Spleen (tissue), 11 donors: ENCODE data around the gene DCST1. TPM values are rescaled to one million over a fixed set of nuclear protein-coding genes. Genes with fewer than 3 reads are reported as not detected.

Experiments
- DNase-seq: peaks from one replicate; pipeline ENCODE4 v3.0.0-alpha.2; 2020
- H3K27ac ChIP-seq, 8 donors: fragments of 200-600 bp; sonication (generic) in 7 of 8; 1 replicate in 4 of 8; 2 replicates in 4 of 8; pipeline versions ENCODE4 v1.5.0 to v1.8.0; 2016 to 2021; ENCODE audit warnings: inconsistent platforms in 4 of 8, mild to moderate bottlenecking in 4 of 8, moderate library complexity in 1 of 8
- H3K27me3 ChIP-seq, 7 donors: fragments of 200-600 bp; sonication (generic) in 6 of 7; replicated peaks in 1 of 7; 1 replicate in 4 of 7; 2 replicates in 3 of 7; pipeline versions ENCODE4 v1.5.0 to v1.8.0; 2016 to 2021; ENCODE audit warnings: inconsistent platforms in 3 of 7, mild to moderate bottlenecking in 1 of 7
- H3K36me3 ChIP-seq, 6 donors: fragments of 200-600 bp; sonication (generic) in 5 of 6; 1 replicate in 4 of 6; 2 replicates in 2 of 6; pipeline versions ENCODE4 v1.5.0 to v1.8.0; 2016 to 2021; ENCODE audit warnings: inconsistent platforms in 2 of 6
- H3K4me1 ChIP-seq, 6 donors: fragments of 200-600 bp; sonication (generic) in 5 of 6; 1 replicate in 3 of 6; 2 replicates in 3 of 6; pipeline versions ENCODE4 v1.5.0 to v1.8.0; 2016 to 2021; ENCODE audit warnings: inconsistent platforms in 3 of 6
- H3K4me3 ChIP-seq, 8 donors: fragments of 200-600 bp; sonication (generic) in 7 of 8; 1 replicate in 4 of 8; 2 replicates in 4 of 8; pipeline versions ENCODE4 v1.5.0 to v1.8.0; 2016 to 2021; ENCODE audit warnings: inconsistent platforms in 4 of 8, mild to moderate bottlenecking in 4 of 8, moderate library complexity in 2 of 8
- H3K9me3 ChIP-seq, 8 donors: fragments of 200-600 bp; sonication (generic) in 7 of 8; 1 replicate in 4 of 8; 2 replicates in 4 of 8; pipeline versions ENCODE4 v1.5.0 to v1.8.0; 2016 to 2021; ENCODE audit warnings: inconsistent platforms in 4 of 8
- POLR2A ChIP-seq, 3 donors: fragments of 450-650 bp; IDR thresholded peaks; one replicate each; pipeline ENCODE4 v1.5.1; 2017; ENCODE audit warnings: antibody characterized with exemption in 3 of 3, mild to moderate bottlenecking in 1 of 3
- POLR2AphosphoS5 ChIP-seq, 3 donors: sonication (generic); formaldehyde crosslinking; IDR thresholded peaks; one replicate each; pipeline ENCODE4 v1.5.1; 2017; ENCODE audit warnings: antibody characterized with exemption in 3 of 3
- WGBS, 5 donors: extraction: QIAGEN DNeasy Blood & Tissue Kit in 3 of 5; methylation state at CpG; one replicate each; pipeline versions ENCODE4 v1.1.5 to v1.1.7; 2013 to 2018; 5-methylcytosine and 5-hydroxymethylcytosine counted together
- intact Hi-C: fragments of 100-400 bp; cut with DNase I; formaldehyde crosslinking; loops from one replicate; pipeline ENCODE4 v1.15.0; 2023; ENCODE audit warnings: low total_unique reads
- polyA plus RNA-seq, 3 donors: library from polyadenylated mRNA; stranded (reverse); fragments of 200-250 nt; gene quantifications; one replicate each; pipeline ENCODE4 v1.2.1, GENCODE V29; 2013
- total RNA-seq, 7 donors: library from RNA; depleted of rRNA in 3 of 7; stranded (reverse); fragments of >200 nt in 3 of 7; fragmentation: NEBNext Ultra II Directional in 4 of 7; extraction: Animal tissue kit (Norgen Biotek cat#: 25700) in 4 of 7; gene quantifications; one replicate each; pipeline versions ENCODE4 v1.1.0 to v1.2.1, GENCODE V29; 2016 to 2021
- TF ChIP-seq, protein P1 (sequence below), 11 experiments: fragments of 200-600 bp in 7 of 11; fragments of 450-650 bp in 4 of 11; sonication (generic) in 4 of 11; IDR thresholded peaks in 8 of 11; conservative IDR thresholded peaks in 3 of 11; 1 replicate in 7 of 11; 2 replicates in 4 of 11; pipeline versions ENCODE4 v1.4.0 to v1.8.0; 2016 to 2021; ENCODE audit warnings: antibody characterized with exemption in 11 of 11, inconsistent platforms in 4 of 11, mild to moderate bottlenecking in 1 of 11
- donor health status: healthy with polysubstance abuse.
- donor health status: DM: no; HTN: no; CAD: no; lungs with moderate emphysema.
- donor health status: DM: no; HTN: no; CAD: no.
- donor health status: Bipolar disorder and iron deficiency.
- donor health status: healthy.
- donor health status: DM: no; HTN: no; CAD: no.
- donor health status: DM: yes; HTN: yes; CAD: no.

DCST1 gene
- total and polyA plus RNA-seq, 10 donors: not detected

- TF ChIP-seq POLR2AphosphoS5 (IDR thresholded peaks at IDR 0.05) (no peak), POLR2A (IDR thresholded peaks at IDR 0.05) (no peak)
- TF ChIP-seq, protein P1, sequence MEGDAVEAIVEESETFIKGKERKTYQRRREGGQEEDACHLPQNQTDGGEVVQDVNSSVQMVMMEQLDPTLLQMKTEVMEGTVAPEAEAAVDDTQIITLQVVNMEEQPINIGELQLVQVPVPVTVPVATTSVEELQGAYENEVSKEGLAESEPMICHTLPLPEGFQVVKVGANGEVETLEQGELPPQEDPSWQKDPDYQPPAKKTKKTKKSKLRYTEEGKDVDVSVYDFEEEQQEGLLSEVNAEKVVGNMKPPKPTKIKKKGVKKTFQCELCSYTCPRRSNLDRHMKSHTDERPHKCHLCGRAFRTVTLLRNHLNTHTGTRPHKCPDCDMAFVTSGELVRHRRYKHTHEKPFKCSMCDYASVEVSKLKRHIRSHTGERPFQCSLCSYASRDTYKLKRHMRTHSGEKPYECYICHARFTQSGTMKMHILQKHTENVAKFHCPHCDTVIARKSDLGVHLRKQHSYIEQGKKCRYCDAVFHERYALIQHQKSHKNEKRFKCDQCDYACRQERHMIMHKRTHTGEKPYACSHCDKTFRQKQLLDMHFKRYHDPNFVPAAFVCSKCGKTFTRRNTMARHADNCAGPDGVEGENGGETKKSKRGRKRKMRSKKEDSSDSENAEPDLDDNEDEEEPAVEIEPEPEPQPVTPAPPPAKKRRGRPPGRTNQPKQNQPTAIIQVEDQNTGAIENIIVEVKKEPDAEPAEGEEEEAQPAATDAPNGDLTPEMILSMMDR (IDR thresholded peaks at IDR 0.05 in 8 of 11, conservative IDR thresholded peaks at IDR 0.05 in 3 of 11): no peak
- peaks cover 16 to 72% (median 31%) of the 10 kb centered on the region in 6 donors for H3K4me1 ChIP-seq
- H3K36me3 ChIP-seq: peaks cover 0 to 3% (median 0%) of the 10 kb centered on the region in 6 donors
- 73 to 86% (median 77%) methylated on average over 16 of the region's 16 CpGs for WGBS, 5 donors
- H3K9me3 ChIP-seq: no peaks in the 10 kb centered on the region
- no peak overlapping the region for H3K4me3 ChIP-seq
- H3K27ac ChIP-seq: no peak overlapping the region
- intact Hi-C loops: no loop called here
- no peaks in the 10 kb centered on the region for H3K27me3 ChIP-seq
- peak; percentile 71 for DNase-seq
Measured at GRCh38 chr1:154998201-154998780, 35.3 kb upstream of the DCST1 start.

- peak; percentile 90 for DNase-seq
- peak overlapping the region in 7 of 8 donors; percentile 89 to 99 (median 95) for H3K27ac ChIP-seq
- no peaks in the 10 kb centered on the region for H3K9me3 ChIP-seq
- intact Hi-C loops: no loop called here
- no peaks in the 10 kb centered on the region for H3K27me3 ChIP-seq
- no peak for TF ChIP-seq POLR2A (IDR thresholded peaks at IDR 0.05)
- TF ChIP-seq, protein P1 (IDR thresholded peaks at IDR 0.05 in 8 of 11, conservative IDR thresholded peaks at IDR 0.05 in 3 of 11): peak; percentile 44 to 89 (median 84)
- TF ChIP-seq POLR2AphosphoS5 (IDR thresholded peaks at IDR 0.05): peak; percentile 51 to 75 (median 74)
- 11 to 12% (median 11%) methylated on average over 36 to 40 of the region's 40 CpGs for WGBS, 5 donors
- peaks cover 17 to 79% (median 35%) of the 10 kb centered on the region in 6 donors for H3K4me1 ChIP-seq
- peak overlapping the region; percentile 30 to 90 (median 78) for H3K4me3 ChIP-seq
- H3K36me3 ChIP-seq: no peaks in the 10 kb centered on the region
Measured at GRCh38 chr1:154998818-154999570, 34.6 kb upstream of the DCST1 start.

- Histone ChIP-seq H3K4me3 (peak overlapping the region; percentile 30 to 90 (median 78)), H3K27ac (peak overlapping the region; percentile 63 to 99 (median 95)), H3K27me3 (no peaks in the 10 kb centered on the region), H3K4me1 (peaks cover 23 to 85% (median 43%) of the 10 kb centered on the region in 6 donors), H3K9me3 (no peaks in the 10 kb centered on the region), H3K36me3 (no peaks in the 10 kb centered on the region)
- TF ChIP-seq POLR2A (IDR thresholded peaks at IDR 0.05): no peak
- no peak for TF ChIP-seq POLR2AphosphoS5 (IDR thresholded peaks at IDR 0.05)
- TF ChIP-seq, protein P1 (IDR thresholded peaks at IDR 0.05 in 8 of 11, conservative IDR thresholded peaks at IDR 0.05 in 3 of 11): no peak
- peak; percentile 85 for DNase-seq
- WGBS, 5 donors: 1% methylated on average over 38 to 50 of the region's 50 CpGs
- intact Hi-C loops: loop anchor here (5.0 to 10.0 kb wide), 2 partner anchors 37 to 65 kb away; partner anchors contain the start of genes EFNA4 and PYGO2
Measured at GRCh38 chr1:154999571-155000410, 33.8 kb upstream of the DCST1 start.
